AML-193 (cell line): ENCODE results near the gene MCM8.

ENCODE experiments used
- DNase-seq, 2 experiments: peaks; one replicate each; lab custom pipeline; 2025; lab: John Stamatoyannopoulos, UW

Gene MCM8

DNA sequence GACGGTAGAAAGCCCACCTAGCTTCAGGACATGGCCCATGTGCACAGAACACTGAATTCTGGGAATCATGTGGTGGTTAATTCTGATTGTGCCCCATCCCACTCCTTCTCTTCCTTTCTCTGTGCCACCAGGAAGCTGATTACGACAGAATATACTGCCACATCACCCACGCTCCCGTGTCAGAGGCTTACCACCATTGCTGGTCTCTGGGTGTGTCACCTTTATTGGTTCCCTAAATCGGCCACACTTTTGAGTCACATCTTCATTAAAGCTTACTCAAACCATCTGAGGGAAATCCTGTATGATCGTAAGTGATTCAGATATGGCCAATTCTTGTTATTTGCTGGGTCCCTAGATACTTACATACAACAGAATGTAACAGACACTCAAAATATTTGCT is 3.2 kb upstream of the MCM8 start:
- DNase-seq, result peak in 1 of 2 experiments; percentile 17

DNA sequence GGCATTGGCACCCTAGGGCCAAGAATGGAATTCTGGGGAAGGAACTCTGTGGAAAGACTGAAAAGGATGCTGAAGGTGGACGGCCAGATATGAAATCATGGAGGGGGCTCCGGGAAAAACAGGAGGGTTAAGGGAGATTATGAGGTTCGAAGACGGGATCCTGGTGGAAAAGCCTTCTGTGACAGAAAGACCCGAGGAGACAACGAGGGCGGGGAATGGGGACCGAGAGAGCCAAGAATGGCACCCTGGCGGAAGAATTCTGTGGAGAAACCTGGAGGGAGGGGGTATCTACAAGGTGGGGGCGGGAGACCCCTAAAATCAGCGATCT is 545 bp upstream of the MCM8 start:
- no peak for DNase-seq

DNA sequence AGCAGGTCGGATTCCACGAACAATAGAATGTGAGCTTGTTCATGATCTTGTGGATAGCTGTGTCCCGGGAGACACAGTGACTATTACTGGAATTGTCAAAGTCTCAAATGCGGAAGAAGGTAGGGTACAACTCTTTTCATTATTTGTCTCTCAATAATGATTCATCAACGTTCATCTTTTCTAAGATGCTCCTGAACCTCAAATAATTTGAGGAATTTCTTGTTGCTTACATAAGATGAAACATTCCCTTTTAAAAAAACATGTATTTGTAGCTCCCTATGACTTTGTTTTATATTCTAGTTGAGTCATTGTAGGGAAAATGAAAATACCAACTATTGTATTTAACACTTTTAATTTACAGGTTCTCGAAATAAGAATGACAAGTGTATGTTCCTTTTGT is 17.0 kb downstream of the MCM8 start:
- DNase-seq, result no peak

DNA sequence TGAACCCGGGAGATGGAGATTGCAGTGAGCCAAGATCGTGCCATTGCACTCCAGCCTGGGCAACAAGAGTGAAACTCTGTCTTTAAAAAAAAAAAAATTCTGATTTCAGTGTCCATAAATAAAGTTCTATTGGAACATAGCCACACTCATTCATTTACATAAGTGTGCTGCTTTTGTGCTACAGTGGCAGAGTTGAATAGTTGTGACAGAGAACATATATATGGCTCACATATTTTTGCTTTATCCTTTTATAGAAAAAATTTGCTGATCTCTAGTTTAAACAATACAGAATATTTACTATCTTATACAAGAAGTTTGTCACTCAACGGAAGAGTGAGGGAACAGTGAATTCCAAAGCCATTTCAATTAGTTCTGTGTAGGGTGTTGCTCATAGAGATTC is 18.0 kb downstream of the MCM8 start:
- DNase-seq, result no peak

DNA sequence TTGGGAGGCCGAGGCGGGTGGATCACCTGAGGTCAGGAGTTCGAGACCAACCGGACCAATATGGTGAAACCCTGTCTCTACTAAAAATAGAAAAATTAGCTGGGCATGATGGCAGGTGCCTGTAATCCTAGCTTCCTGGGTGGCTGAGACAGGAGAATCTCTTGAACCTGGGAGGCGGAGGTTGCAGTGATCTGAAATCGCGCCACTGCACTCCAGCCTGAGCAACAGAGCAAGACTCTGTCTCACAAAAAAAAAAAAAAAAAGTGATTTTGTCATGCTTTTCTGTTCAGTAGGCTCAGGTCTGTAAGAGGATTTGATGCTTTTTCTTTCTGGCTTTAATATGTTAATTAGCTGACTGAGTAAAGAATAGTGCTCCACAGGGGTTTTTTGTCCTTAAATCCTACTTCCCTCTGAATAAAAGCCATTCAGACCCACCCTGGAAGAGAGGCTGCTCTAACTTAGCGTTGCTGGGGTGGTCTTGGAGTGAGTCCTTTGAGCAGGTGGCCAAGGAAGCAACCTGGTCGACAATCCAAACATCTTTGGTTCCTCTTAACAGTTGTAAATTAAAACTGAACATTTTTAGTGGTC is 19.0 kb downstream of the MCM8 start:
- DNase-seq, result no peak

DNA sequence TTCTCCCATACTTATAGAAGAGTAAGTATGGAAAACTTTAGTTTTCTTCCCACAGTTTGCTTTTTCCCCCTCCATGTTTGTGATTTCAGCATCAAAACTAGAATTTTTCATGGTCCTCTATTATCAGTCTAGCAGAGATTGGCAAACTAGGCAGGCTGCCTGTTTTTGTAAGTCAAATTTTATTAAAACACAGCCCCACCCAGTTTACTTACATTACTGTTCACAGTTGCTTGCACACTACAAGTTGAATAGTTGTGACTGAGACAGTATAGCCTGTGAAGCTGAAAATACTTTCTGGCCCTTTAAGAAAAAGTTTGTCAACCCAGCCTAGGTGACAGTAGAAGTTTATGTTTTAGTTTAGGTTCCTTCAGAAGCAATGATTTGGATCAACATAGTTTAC is 19.5 kb downstream of the MCM8 start:
- no peak for DNase-seq

DNA sequence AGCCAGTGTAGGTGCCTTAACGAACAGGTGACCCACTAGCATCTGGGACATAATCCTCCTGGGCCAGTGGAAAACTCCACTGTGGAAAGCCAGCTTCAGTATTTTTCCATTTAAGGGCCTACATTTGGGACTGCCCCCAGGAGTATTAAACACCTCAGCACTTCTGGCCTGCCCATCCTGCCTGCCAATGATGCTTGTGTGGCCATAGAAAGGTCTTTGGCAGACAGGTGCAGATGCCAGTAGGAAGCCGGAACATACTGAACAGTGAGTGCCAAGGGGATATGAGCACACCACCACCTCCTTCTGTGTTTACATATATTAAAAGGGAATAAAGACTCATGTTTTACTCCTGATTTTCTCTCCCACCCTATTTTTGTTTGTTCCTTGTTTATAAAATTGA is 19.9 kb downstream of the MCM8 start:
- no peak for DNase-seq

DNA sequence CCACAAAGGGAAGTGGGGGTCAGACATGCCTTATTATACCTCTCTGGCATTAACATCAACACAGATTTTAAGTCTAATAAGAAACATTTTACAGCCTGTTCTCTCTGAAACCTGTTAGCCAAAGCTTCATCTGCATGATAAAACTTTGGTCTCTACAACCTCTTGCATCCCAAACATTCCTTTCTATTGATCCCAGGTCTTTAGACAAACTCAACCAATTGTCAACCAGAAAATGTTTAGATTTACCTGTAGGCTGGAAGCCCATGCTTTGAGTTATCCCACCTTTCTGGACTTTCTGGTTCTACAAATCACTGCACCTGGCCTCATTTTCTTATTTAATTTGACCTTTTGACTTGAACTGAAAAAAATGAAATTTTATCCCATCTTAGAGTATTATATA is 20.8 kb downstream of the MCM8 start:
- no peak for DNase-seq

DNA sequence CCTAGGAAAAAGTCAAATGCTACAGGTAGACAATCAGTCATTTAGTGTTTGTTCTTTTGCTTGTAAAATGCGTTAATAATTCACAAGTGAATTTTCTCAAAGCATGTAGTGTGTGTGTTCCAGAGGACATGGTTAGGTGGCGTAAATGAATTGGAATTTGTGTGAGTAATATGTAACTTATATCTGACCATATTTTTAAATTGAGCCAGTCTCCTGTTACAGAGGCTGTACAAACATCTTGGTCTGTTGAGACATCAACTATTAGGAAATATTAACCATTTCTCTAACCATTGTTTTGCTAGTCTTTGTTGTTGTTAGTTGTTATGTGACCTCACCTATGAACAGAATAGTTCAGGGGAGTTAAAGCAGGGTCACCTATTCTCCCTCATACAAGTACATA is 22.7 kb downstream of the MCM8 start:
- DNase-seq, result peak in 1 of 2 experiments; percentile 9

DNA sequence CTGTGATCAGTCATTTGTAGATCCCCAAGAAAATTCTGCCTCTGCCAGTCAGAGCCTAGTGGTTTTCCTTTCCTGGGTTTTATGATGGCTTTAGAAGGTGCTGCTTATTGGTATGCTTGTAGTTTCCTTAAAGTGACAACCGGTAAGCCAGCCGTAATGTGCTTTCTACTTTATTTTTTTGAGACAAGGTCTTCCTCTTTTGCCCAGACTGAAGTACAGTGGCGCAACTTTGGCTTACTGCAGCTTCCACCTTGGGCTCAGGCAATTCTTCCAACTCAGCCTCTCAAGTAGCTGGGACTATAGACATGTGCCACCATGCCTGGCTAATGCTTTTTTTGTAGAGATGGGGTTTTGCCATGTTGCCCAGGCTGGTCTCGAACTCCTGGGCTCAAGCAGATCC is 23.5 kb downstream of the MCM8 start:
- peak; percentile 80 to 86 for DNase-seq

DNA sequence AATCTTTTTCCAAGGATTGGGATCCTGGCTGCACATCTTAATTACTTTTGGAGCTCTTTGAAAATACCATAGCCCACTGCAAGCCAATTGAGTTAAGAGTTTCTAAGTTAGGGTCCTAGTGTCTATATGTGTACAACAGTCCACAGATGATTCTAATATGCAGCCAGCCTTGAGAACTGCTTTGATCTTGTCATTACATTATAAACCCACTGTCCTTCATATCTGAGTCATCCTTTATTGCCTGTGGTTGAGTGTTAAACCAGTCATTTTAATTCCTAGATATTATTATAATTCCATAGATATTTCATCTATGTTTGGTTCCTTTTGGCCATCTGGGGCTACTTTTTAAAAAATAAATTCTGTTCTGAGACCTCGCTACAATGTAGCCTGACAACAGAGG is 24.1 kb downstream of the MCM8 start:
- DNase-seq, result no peak

DNA sequence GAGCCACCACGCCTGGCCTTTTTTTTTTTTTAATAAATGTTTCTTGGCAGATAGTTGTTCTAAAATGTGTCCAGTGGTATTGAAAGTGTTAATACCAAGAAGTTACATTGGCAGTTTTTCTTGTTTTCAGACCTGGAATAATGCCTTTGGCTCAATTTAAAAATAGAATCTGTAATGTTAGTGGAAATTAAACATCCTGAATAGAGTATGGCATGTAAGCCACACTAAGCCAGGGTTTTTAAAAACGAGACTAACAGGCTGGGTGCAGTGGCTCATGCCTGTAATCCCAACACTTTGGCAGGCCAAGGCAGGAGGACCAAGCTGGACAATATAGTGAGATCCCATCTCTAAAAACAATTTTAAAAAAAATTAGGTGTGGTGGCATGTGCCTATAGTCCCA is 25.3 kb downstream of the MCM8 start:
- DNase-seq, result no peak

DNA sequence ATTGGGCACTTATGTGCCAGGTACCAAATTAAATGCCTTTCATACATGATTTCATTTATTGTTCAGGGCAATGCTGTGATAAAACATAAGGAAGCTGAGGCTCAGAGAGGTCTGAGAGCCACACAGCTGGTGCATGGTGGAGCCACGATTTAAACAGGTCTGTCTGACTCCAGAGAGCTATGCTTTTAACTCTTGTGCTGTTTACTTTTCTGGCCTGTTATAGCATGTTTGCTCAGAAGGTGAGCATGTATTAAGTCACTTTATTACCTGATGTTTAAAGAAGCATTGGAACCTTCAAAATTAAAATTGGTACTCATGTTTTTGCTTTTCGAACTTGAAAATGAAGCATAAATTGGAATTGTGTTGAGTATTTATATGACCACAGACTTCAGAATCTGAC is 26.8 kb downstream of the MCM8 start:
- DNase-seq, result no peak

DNA sequence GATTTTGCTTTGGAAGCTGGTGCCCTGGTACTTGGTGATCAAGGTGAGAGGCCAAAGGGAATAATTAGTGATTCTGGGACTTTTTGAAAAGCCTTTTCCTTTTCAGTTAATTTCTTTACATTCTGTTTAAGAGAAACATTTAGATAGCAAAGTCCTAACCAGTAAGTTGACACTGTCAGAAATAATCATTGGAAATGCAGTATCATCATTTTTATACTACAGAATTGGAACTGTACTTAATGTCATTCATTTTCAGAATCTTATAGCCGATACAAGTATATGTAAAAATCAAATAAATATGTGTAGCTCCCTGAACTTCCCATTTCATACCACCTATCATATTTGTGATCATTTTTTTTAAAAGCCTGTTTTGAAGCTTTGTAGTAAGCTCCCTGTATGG is 27.5 kb downstream of the MCM8 start:
- no peak for DNase-seq

DNA sequence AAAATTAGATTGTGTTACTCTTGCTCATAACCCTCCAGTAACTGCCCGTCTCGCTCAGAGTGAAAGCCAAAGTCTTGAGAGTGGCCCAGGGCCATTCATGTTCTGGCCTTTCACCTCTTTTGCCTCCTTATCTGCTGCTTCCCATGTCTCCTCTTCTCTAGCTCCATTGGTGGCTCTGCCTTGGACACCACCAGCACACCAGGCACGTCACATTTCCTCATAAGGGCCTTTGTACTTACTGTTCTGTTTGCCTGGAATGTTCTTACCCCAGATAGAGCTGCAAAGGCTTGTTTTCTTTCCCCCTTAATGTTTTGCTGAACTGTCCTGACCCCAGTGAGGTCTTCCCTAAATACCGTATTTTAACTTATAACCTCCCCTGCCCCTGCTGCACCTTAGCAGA is 29.3 kb downstream of the MCM8 start:
- DNase-seq, result no peak

DNA sequence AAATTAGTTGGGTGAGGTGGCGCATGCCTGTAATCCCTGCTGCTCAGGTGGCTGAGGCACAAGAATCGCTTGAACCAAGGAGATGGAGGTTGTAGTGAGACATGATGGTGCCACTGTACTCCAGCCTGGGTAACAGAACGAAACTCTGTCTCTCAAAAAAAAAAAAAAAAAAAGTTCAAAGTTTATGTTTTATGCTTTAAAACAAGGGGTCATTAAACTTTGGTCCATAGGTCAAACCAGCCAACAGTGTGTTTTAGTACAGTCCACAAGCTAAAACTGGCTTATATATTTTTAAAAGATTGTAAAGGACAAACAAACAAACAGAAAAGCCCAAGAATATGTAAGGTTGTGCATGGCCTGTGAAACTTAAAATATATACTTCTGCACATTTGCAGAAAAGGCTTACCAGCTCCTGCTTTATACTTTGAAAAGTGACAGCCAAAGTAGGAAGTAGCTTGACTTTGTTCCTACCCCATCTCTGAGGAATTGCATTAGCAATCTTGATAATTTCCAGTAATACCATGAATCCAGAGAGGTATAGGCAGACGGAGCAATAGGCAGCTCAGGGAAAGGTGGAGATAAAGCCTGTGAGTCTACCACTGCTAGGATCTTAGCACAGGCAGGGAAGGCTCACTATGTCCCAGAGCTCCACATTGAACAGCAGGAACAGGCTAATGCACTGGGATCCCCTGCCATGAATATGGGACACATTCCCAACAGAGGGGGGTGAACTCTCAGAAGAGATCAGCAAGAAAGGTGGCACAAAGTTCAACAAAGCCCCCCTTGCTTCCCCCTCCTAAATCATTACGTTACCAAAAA is 30.5 kb downstream of the MCM8 start:
- no peak for DNase-seq

DNA sequence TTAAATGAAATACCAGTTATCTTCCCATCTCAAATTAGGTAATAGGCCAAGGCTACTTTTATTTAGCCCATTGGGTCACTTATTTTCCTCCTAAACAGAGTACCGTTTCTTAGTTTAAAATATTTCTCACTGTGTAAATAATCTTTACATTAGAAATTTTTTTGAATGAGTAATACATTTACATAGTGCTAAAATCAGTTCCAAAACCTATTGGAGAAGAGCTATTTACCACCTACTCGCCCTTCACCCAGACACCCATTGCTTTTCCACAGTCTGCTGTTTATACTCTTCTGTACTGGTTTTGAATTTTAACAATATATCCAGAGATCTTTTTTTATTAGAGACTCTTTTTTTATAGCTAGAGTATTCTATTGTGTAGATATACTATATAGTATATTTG is 36.9 kb downstream of the MCM8 start:
- no peak for DNase-seq

DNA sequence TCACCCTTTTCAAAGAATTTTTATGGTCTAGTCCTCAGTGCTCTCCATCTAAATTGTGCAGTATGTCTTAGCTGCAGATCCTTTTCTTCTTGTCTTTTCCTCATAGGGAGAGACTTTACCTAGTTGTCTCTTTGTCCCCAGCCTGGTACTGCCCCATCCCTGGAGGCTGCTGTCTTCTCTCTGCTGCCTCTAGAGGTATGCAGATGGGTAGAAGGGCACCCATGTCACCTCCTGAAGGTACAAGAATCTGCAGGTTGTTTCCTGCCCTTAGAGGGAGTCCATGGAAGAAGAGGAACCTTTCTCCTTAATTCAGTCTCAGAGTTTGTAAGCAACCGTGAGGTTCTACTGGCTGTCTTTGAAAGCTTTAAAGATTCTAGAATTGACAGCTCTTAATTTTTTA is 39.1 kb downstream of the MCM8 start:
- no peak for DNase-seq

DNA sequence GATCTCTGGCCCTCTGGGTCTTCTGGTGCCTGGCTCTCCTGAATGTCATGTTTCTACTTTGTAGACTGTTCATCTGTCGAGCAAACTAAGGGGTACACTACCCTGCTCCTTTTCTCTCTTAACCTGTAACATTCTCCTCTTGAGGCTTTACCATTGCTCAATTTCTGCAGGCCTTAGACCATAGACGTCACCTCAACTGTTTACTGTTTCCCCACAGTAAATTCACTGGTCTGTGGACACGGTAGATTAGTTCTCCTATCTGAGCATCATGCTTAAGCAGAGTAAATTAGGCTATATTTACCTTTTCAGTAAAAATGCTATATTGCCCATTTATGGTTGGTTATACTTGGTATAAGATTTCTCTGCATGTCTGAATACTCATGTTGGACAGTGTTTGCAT is 40.5 kb downstream of the MCM8 start:
- no peak for DNase-seq

DNA sequence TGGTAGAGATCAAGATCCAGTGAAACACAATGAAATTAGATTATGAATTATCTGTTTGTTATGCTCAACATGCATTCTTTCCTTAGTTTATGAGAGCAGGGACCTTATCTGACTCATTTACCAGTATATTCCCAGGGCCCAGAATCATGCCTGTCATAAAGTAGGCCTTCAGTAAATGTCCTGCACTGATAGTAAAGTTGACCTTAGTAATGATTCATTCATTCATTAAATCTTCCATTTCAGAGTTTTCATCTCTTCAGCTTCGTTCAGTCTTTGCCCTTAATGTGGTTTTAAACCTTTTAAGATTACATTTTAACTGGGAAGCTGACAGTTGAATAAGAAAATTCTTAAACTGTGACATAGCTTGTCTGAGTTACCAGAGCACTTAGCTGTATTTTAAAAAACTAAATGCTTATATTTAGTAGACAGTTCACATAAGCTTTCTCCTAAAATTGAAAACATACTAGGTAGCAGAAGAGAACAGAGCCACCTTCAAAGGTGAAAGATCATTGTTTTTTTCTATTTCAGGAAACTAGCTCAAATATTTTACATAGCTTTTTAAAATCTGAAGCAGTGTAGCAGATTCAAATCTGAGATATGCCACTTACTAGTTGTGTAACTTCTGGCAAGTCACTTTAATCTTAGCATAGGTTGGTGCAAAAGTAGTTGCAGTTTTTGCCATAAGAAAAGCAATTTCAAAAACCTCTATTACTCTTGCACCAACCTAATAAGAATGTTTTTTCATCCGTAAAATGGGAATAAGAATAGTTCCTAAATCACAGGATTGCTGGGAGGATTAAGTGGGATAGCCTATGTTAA is 41.4 kb downstream of the MCM8 start:
- no peak for DNase-seq

DNA sequence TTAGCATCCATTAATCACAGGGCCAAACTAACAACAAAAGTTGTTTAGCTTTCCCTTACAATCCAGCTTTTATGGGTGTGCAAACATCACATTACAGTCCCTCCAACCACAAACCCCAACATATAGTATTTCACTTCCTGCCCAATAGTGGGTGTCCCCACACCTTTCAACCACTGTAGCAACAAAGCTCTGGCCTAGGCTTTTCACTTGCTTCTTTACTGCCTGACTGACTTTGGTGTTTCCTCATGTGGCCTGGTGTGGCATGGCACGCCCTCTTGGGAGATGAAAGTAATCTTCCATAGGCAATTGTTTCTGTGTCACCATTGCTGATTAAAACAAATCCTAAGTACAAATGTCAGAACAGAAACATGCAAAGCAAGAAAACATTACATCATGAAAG is 46.3 kb downstream of the MCM8 start:
- peak; percentile 63 to 71 for DNase-seq

DNA sequence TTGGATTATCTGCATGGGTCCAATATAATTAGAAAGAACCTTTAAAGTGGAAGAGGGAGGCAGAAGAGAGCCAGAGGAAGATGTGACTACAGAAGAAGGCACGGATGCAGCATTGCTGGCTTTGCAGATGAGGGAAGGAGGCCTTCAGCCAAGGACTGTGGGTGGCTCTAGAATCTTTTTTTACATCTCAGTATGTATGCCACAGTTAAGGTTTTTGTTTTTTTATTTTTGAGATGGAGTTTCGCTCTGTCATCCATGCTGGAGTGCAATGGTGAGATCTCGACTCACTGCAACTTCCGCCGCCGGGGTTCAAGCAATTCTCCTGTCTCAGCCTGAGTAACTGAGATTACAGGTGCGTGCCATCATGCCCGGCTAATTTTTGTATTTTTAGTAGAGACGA is 49.3 kb downstream of the MCM8 start:
- no peak for DNase-seq

DNA sequence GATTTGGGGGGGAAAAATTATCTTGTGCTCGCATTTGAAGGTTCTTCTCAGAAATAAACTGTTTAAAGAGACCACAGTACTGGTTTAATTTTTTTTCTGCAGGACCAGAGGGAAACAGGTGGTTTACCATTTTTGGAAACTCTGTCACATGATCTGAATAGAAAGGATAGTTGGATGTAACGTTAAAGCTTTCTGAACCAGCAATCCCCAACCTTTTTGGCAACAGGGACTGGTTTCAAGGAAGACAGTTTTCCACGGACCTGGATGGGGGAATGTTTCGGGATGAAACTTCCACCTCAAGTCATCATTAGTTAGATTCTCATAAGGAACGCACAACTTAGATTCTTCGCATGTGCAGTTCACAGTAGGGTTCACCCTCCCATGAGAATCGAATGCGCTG is 50.4 kb downstream of the MCM8 start:
- DNase-seq, result no peak
